ENCODE results near the gene FAM53B.

FAM53B gene

DNA sequence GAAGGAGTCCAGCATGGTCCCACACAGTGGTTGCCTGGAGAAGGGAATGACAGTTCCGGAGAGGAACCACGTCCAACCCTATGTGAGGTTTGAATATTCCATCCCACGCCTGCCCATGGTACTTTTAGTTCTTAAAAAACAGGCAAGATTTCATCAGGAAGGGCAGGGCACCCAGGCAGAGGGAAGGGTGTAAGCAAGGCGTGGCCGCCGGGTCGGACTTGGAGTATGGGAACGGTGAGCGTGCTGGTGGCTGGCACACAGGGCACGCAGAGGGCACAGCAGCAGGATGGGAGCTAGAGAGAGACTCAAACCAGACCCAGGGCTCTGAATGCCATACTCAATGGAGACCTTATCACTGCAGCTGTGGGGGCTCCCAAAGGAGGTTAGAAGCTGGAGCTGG, 34.3 kb downstream of the FAM53B start:
- Histone ChIP-seq H3K27ac (ENCODE audit: insufficient read depth, low read length, poor library complexity, severe bottlenecking) (peak overlapping the region; percentile 27), H3K27me3 (replicated peaks; ENCODE audit: control insufficient read depth, insufficient read depth, low read length, poor library complexity, severe bottlenecking) (no peaks in the 10 kb centered on the region), H3K4me3 (ENCODE audit: insufficient read depth, low read depth, low read length, poor library complexity, severe bottlenecking) (no peak overlapping the region), H3K9me3 (ENCODE audit: control insufficient read depth, low read length) (no peaks in the 10 kb centered on the region), H3K4me1 (ENCODE audit: control insufficient read depth, insufficient read depth, low read length, poor library complexity, severe bottlenecking) (peaks cover 80% of the 10 kb centered on the region), H3K36me3 (ENCODE audit: control insufficient read depth, insufficient read depth, low read length) (peaks cover 14% of the 10 kb centered on the region)
- no peak for DNase-seq

DNA sequence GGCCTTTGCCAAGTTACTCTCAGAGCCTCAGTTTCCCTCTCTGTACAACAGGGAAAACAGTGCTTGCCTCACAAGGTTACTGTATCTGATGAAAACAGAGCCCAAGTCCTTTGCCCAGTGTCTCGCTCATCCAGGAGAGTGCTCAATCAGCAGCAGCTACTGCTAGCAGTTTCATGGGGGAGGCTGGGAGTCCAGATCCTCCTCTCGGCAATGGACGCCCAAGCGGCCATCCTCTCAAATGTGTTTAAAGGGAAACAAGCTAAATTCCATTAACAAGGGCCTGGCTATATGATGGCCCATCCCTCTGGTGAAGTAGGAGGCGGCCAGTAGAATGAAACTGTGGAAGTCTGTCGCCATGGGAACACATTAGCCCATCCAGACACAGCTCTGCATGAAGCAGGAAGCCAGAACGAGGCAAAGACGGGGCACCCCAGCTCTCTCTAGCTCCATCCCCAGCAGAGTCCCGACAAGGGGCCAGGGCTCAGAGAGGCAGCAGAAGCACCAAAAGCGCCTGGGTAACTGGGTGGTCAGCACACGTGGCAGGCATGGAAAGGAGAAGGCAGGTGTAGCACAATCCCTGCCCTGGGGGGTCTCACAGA, 35.2 kb downstream of the FAM53B start:
- Histone ChIP-seq H3K27me3 (replicated peaks; ENCODE audit: control insufficient read depth, insufficient read depth, low read length, poor library complexity, severe bottlenecking) (no peaks in the 10 kb centered on the region), H3K9me3 (ENCODE audit: control insufficient read depth, low read length) (no peaks in the 10 kb centered on the region), H3K36me3 (ENCODE audit: control insufficient read depth, insufficient read depth, low read length) (peaks cover 14% of the 10 kb centered on the region), H3K4me1 (ENCODE audit: control insufficient read depth, insufficient read depth, low read length, poor library complexity, severe bottlenecking) (peaks cover 83% of the 10 kb centered on the region), H3K4me3 (ENCODE audit: insufficient read depth, low read depth, low read length, poor library complexity, severe bottlenecking) (peak overlapping the region; percentile 16), H3K27ac (ENCODE audit: insufficient read depth, low read length, poor library complexity, severe bottlenecking) (peak overlapping the region; percentile 62)
- DNase-seq = no peak

DNA sequence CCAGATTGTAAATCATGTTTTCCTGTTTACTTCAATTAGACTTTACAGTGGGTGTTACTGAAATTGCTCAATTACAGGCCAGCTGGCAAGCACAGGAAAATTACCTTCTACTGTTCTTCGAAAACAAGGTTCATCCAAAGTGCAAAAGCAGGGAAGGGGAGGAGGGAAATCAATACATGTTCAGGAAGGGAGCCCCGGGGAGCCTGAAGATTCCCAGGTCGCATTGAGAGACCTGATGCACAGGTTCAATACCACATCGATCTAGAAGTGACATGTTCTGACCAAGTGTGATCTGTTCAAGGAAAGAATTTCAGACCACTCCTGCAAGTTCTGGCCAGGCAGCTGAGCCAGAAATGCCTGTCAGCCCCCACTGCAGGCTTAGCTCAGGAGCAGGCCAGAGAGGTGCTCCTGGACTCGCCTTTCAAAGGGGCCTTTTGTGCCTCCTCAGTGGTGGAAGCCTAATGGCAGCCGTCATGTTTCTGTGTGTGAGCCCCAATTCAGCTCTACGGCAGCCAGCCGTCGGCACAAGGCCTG, 35.9 kb downstream of the FAM53B start:
- H3K27ac ChIP-seq (ENCODE audit: insufficient read depth, low read length, poor library complexity, severe bottlenecking) = peak overlapping the region; percentile 62
- no peaks in the 10 kb centered on the region for H3K9me3 ChIP-seq (ENCODE audit: control insufficient read depth, low read length)
- H3K36me3 ChIP-seq (ENCODE audit: control insufficient read depth, insufficient read depth, low read length) = peaks cover 14% of the 10 kb centered on the region
- H3K4me1 ChIP-seq (ENCODE audit: control insufficient read depth, insufficient read depth, low read length, poor library complexity, severe bottlenecking) = peaks cover 86% of the 10 kb centered on the region
- peak overlapping the region; percentile 16 for H3K4me3 ChIP-seq (ENCODE audit: insufficient read depth, low read depth, low read length, poor library complexity, severe bottlenecking)
- H3K27me3 ChIP-seq (replicated peaks; ENCODE audit: control insufficient read depth, insufficient read depth, low read length, poor library complexity, severe bottlenecking) = no peaks in the 10 kb centered on the region
- no peak for DNase-seq

DNA sequence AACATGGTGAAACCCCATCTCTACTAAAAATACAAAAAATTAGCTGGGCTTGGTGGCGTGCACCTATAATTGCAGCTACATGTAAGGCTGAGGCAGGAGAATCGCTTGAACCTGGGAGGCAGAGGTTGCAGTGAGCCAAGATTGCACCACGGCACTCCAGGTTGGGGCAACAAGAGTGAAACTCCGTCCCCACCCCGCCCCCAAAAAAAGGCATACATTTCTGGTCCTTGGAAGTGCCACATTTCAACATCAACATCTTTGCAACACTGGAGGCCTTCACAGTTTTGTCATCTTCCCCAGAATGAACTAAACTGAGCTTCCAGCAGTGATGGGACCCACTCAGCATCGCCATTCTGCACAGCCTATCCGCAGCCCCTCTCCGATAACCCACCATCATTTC, 36.6 kb downstream of the FAM53B start:
- Histone ChIP-seq H3K4me1 (ENCODE audit: control insufficient read depth, insufficient read depth, low read length, poor library complexity, severe bottlenecking) (peaks cover 87% of the 10 kb centered on the region), H3K9me3 (ENCODE audit: control insufficient read depth, low read length) (no peaks in the 10 kb centered on the region), H3K36me3 (ENCODE audit: control insufficient read depth, insufficient read depth, low read length) (peaks cover 14% of the 10 kb centered on the region), H3K27ac (ENCODE audit: insufficient read depth, low read length, poor library complexity, severe bottlenecking) (peak overlapping the region; percentile 1), H3K4me3 (ENCODE audit: insufficient read depth, low read depth, low read length, poor library complexity, severe bottlenecking) (no peak overlapping the region), H3K27me3 (replicated peaks; ENCODE audit: control insufficient read depth, insufficient read depth, low read length, poor library complexity, severe bottlenecking) (no peaks in the 10 kb centered on the region)
- DNase-seq = no peak

DNA sequence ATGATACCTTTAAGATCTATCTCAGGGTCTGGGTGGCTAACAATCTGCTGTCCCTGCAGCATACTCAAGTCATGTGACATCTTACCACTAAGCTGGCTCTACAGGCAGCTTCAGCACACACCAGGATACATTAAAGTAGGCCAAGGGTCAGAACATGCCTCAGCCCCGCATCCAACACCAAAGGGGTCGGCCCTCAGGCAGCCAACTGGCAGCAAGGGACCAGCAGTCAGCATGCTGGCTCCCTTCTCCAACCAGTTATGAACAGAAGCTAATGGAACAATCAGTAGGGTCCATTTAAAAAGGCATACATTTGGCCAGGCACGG, 37.1 kb downstream of the FAM53B start:
- no peak for DNase-seq
- Histone ChIP-seq H3K27me3 (replicated peaks; ENCODE audit: control insufficient read depth, insufficient read depth, low read length, poor library complexity, severe bottlenecking) (no peaks in the 10 kb centered on the region), H3K36me3 (ENCODE audit: control insufficient read depth, insufficient read depth, low read length) (peaks cover 14% of the 10 kb centered on the region), H3K4me1 (ENCODE audit: control insufficient read depth, insufficient read depth, low read length, poor library complexity, severe bottlenecking) (peaks cover 91% of the 10 kb centered on the region), H3K9me3 (ENCODE audit: control insufficient read depth, low read length) (no peaks in the 10 kb centered on the region), H3K4me3 (ENCODE audit: insufficient read depth, low read depth, low read length, poor library complexity, severe bottlenecking) (no peak overlapping the region), H3K27ac (ENCODE audit: insufficient read depth, low read length, poor library complexity, severe bottlenecking) (peak overlapping the region; percentile 72)

DNA sequence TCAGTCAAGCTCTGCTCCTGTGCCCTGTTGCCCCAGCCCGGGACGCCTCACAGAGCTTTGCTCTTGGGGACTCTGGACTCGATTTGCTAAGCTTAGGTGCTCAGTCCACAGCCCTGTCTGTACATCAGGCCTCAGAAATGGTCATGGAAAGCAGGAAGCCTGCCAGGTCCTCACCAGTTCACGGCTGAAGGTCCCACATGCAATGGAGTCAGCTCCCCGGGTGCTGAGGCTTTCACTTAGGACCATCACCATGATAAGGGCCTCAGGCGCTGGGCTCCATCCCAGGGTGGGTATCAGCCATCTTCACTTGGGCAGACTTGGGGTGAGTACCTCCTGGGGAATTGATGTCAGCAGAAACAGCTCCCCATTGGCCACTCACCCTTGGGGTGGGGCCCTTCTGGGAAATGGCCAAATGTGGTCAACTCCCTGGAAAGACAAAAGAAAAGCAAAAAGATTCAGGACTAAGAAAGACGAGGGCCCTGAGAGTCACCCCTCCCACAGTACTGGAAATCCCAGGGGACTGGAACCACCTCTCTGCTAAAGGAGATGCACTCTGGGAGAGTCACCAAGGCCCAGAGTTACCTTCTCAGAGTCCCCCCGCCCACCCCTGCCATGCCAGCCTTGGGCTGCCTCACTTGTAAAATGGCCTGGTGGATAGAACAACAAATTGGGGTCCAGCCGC, 37.6 kb downstream of the FAM53B start:
- Histone ChIP-seq H3K9me3 (ENCODE audit: control insufficient read depth, low read length) (no peaks in the 10 kb centered on the region), H3K27ac (ENCODE audit: insufficient read depth, low read length, poor library complexity, severe bottlenecking) (peak overlapping the region; percentile 72), H3K27me3 (replicated peaks; ENCODE audit: control insufficient read depth, insufficient read depth, low read length, poor library complexity, severe bottlenecking) (no peaks in the 10 kb centered on the region), H3K4me1 (ENCODE audit: control insufficient read depth, insufficient read depth, low read length, poor library complexity, severe bottlenecking) (peaks cover 96% of the 10 kb centered on the region), H3K4me3 (ENCODE audit: insufficient read depth, low read depth, low read length, poor library complexity, severe bottlenecking) (no peak overlapping the region), H3K36me3 (ENCODE audit: control insufficient read depth, insufficient read depth, low read length) (peaks cover 14% of the 10 kb centered on the region)
- DNase-seq = no peak

DNA sequence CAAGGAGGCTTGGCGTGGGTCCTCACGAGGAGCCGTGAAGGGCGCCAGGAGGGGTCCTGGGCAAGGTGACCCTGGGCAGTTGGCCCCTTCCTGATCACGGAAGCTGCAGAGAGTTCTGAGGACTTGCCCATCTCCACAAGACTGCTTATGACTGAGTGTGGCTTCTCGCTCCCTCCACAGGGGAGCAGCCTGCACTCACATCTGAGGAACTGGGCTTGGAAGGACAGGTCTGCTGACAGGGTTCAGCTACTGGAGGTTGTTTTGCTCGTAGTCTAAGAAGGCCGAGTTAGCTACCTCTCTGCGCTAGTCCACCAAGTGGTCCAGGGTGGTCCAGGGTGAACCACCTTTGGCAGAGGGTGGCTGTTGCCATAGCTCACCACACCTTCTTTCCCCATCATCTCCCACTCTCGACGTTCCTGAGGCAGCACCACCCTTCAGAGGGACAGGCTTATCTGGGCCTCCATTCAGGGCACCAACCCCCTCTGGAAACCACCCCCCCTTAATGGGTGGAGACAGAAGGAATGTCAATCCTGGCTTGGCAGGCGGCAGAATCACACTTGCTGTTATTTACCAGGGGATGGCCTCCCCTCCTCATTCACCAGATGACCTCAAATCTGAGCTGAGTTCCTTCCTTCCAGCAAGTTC, 38.2 kb downstream of the FAM53B start:
- H3K27ac ChIP-seq (ENCODE audit: insufficient read depth, low read length, poor library complexity, severe bottlenecking) = peak overlapping the region; percentile 72
- H3K27me3 ChIP-seq (replicated peaks; ENCODE audit: control insufficient read depth, insufficient read depth, low read length, poor library complexity, severe bottlenecking) = no peaks in the 10 kb centered on the region
- H3K4me1 ChIP-seq (ENCODE audit: control insufficient read depth, insufficient read depth, low read length, poor library complexity, severe bottlenecking) = peaks cover 98% of the 10 kb centered on the region
- H3K9me3 ChIP-seq (ENCODE audit: control insufficient read depth, low read length) = no peaks in the 10 kb centered on the region
- H3K4me3 ChIP-seq (ENCODE audit: insufficient read depth, low read depth, low read length, poor library complexity, severe bottlenecking) = no peak overlapping the region
- H3K36me3 ChIP-seq (ENCODE audit: control insufficient read depth, insufficient read depth, low read length) = peaks cover 14% of the 10 kb centered on the region
- no peak for DNase-seq

DNA sequence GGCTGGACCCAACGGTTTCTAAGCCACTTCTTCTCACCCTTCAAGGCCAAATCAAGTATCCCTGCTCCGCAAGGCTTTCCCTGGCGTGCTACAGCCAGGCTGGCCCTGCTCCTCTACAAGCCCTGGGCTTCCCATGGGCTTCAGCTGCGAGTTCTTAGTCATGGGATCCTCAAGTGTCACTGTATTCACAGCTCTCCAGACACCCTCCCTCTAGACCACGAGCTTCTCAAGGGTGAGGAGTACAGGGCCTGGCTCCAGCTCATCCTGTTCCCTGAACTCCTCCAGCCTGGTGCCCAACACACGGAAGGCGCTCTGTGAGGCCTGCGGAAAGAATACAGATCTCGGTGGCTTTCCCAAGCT, 38.8 kb downstream of the FAM53B start:
- H3K4me3 ChIP-seq (ENCODE audit: insufficient read depth, low read depth, low read length, poor library complexity, severe bottlenecking) = no peak overlapping the region
- H3K27me3 ChIP-seq (replicated peaks; ENCODE audit: control insufficient read depth, insufficient read depth, low read length, poor library complexity, severe bottlenecking) = no peaks in the 10 kb centered on the region
- peak overlapping the region; percentile 72 for H3K27ac ChIP-seq (ENCODE audit: insufficient read depth, low read length, poor library complexity, severe bottlenecking)
- H3K36me3 ChIP-seq (ENCODE audit: control insufficient read depth, insufficient read depth, low read length) = peaks cover 14% of the 10 kb centered on the region
- H3K9me3 ChIP-seq (ENCODE audit: control insufficient read depth, low read length) = no peaks in the 10 kb centered on the region
- H3K4me1 ChIP-seq (ENCODE audit: control insufficient read depth, insufficient read depth, low read length, poor library complexity, severe bottlenecking) = peaks cover 99% of the 10 kb centered on the region
- DNase-seq = no peak

DNA sequence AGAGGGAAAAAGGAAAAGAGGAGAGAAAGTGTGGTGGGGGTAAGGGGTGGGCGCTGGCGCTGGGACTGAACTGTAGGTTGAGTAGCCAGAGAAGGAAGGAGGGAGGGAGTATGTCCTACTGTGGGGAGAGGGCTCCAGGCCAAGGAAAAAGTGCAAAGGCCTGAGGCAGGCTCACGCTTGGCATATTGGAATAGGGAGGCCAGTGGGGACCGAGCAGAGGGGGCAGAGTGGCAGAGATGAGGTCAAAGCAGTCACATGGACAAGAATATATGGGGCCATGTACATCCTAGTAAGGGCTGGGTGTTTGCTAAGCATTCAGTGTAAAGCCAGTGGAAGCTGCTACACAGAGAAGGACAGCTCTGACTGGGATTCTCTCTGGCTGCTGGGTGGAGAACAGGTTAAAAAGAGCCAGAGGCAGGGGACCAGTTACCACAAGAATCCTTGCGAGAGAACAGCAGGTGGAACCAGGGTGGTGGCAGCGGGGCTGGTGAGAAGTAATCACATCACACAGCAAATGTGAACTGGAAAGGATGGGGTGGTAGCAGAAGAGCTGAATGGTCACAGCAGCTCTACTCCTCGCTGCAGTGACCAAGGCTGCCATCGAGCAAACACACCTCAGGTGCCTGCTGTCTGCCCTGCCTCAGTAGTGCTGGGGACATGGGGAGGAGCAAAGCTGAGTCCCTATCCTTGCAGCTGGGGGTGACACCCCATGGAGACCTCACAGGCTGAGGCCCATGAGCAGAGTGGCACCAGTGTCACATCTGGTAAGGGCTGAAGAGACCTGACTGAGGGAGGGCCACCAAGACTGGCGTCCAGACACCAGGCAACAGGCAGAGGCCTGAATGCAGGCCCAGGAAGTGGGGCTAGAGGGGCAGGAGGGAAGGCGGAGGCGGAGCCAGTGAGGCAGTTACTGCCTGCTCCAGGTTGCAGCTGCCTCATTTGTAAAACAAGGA, 39.5 kb downstream of the FAM53B start:
- no peak overlapping the region for H3K4me3 ChIP-seq (ENCODE audit: insufficient read depth, low read depth, low read length, poor library complexity, severe bottlenecking)
- H3K27me3 ChIP-seq (replicated peaks; ENCODE audit: control insufficient read depth, insufficient read depth, low read length, poor library complexity, severe bottlenecking) = no peaks in the 10 kb centered on the region
- H3K4me1 ChIP-seq (ENCODE audit: control insufficient read depth, insufficient read depth, low read length, poor library complexity, severe bottlenecking) = peaks cover 99% of the 10 kb centered on the region
- H3K9me3 ChIP-seq (ENCODE audit: control insufficient read depth, low read length) = no peaks in the 10 kb centered on the region
- H3K36me3 ChIP-seq (ENCODE audit: control insufficient read depth, insufficient read depth, low read length) = peaks cover 14% of the 10 kb centered on the region
- no peak for DNase-seq
- H3K27ac ChIP-seq (ENCODE audit: insufficient read depth, low read length, poor library complexity, severe bottlenecking) = peak overlapping the region; percentile 72
